ENCODE measurements around the gene PHACTR3. TPM values are rescaled to one million over a fixed set of nuclear protein-coding genes. Genes with fewer than 3 reads are reported as not detected.

PHACTR3 gene
- total and polyA plus RNA-seq, 2 experiments from 2014 or later = 0.45 to 0.61 TPM

DNA sequence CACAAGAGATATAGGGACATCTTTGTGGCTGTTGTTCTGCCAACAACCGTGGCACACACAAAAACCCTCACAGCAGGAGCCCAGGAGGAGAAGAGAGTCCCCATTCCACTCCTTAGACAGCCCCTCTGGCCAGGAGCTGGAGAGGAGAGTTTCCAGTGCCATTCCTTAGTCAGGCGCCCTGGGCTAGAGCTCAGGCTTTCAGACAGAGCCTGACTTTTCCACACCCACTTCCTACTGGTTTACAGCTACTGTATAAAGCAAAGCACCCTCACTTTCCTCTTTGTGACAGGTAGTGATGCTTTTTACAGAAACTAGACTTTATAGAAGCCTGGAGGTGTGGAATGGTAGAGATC is 183.2 kb downstream of the PHACTR3 start:
- Histone ChIP-seq H3F3A (replicated peaks; ENCODE audit: low read depth) (no peaks in the 10 kb centered on the region), H3K79me2 (replicated peaks; ENCODE audit: insufficient read depth) (no peaks in the 10 kb centered on the region), H3K4me1 (ENCODE audit: insufficient read depth) (no peaks in the 10 kb centered on the region), H2AFZ (no peak overlapping the region), H3K4me2 (no peak overlapping the region), H3K4me3 (no peak overlapping the region), H3K9me2 (ENCODE audit: insufficient read depth) (no peaks in the 10 kb centered on the region), H3K36me3 (ENCODE audit: insufficient read depth) (no peaks in the 10 kb centered on the region), H4K20me1 (replicated peaks; ENCODE audit: insufficient read depth) (no peaks in the 10 kb centered on the region), H3K27ac (ENCODE audit: low read depth) (no peak overlapping the region), H3K27me3 (ENCODE audit: insufficient read depth) (no peaks in the 10 kb centered on the region)
- H3K27me3 Mint-ChIP-seq (ENCODE audit: insufficient read depth, low read depth, poor library complexity) = peaks cover 5% of the 10 kb centered on the region
- no peak overlapping the region for H3K27ac Mint-ChIP-seq
- no peaks in the 10 kb centered on the region for H3K36me3 Mint-ChIP-seq (ENCODE audit: low read depth)
- ATAC-seq = no peak
- DNase-seq (ENCODE audit: low spot score) = no peak
- TF ChIP-seq EZH2phosphoT487 (IDR thresholded peaks at IDR 0.05; ENCODE audit: unreplicated experiment) (no peak), REST (IDR thresholded peaks at IDR 0.05; ENCODE audit: unreplicated experiment) (no peak), STAT1 (IDR thresholded peaks at IDR 0.05; ENCODE audit: unreplicated experiment) (no peak), CREB1 (CRISPR knock-in tag; IDR thresholded peaks at IDR 0.05; ENCODE audit: low read depth) (no peak)
- TF ChIP-seq, protein P1, sequence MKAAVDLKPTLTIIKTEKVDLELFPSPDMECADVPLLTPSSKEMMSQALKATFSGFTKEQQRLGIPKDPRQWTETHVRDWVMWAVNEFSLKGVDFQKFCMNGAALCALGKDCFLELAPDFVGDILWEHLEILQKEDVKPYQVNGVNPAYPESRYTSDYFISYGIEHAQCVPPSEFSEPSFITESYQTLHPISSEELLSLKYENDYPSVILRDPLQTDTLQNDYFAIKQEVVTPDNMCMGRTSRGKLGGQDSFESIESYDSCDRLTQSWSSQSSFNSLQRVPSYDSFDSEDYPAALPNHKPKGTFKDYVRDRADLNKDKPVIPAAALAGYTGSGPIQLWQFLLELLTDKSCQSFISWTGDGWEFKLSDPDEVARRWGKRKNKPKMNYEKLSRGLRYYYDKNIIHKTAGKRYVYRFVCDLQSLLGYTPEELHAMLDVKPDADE (IDR thresholded peaks at IDR 0.05) = no peak
- peaks cover 7% of the 10 kb centered on the region; the same call in 2 of the 3 replicates for H3K9me3 Mint-ChIP-seq
- peaks cover 2% of the 10 kb centered on the region; the same call in 1 of the 3 replicates for H3K4me1 Mint-ChIP-seq
- no peak overlapping the region for H3K4me3 Mint-ChIP-seq

DNA sequence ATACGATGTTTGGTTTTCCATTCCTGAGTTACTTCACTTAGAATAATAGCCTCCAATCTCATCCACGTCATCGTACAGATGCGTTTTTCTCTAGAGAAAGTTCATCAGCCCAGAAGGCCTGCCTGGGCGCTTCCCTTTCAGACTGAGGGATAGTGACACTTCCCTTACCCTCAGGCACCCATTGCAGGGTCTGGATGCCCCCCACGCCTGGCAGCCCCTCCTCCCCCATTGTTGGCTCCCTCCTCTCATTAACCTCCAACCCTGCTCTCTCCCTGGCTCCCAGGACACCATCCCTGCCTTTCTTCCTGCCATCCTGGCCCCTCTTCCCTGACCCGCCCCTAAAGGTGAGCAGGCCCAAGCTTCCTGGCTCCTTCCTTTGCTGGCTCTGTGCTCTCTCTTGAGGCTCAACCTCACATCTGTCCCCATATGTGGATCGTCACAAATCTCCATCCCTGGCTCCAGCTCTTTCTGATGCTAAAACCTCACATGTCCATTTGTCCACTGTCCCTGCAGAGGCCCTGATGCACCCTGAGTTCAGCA is 183.9 kb downstream of the PHACTR3 start:
- ATAC-seq (no peak), DNase-seq (ENCODE audit: low spot score) (no peak)
- H2AFZ ChIP-seq = no peak overlapping the region
- no peak overlapping the region for H3K27ac ChIP-seq (ENCODE audit: low read depth)
- no peaks in the 10 kb centered on the region for H3K4me1 ChIP-seq (ENCODE audit: insufficient read depth)
- Mint-ChIP-seq H3K27me3 (ENCODE audit: insufficient read depth, low read depth, poor library complexity) (peaks cover 5% of the 10 kb centered on the region), H3K9me3 (peaks cover 10% of the 10 kb centered on the region), H3K27ac (no peak overlapping the region), H3K36me3 (ENCODE audit: low read depth) (no peaks in the 10 kb centered on the region), H3K4me3 (no peak overlapping the region), H3K4me1 (peaks cover 2% of the 10 kb centered on the region; the same call in 1 of the 3 replicates)
- no peaks in the 10 kb centered on the region for H3F3A ChIP-seq (replicated peaks; ENCODE audit: low read depth)
- no peaks in the 10 kb centered on the region for H3K9me2 ChIP-seq (ENCODE audit: insufficient read depth)
- H3K79me2 ChIP-seq (replicated peaks; ENCODE audit: insufficient read depth) = no peaks in the 10 kb centered on the region
- H4K20me1 ChIP-seq (replicated peaks; ENCODE audit: insufficient read depth) = no peaks in the 10 kb centered on the region
- H3K4me2 ChIP-seq = no peak overlapping the region
- no peaks in the 10 kb centered on the region for H3K36me3 ChIP-seq (ENCODE audit: insufficient read depth)
- no peak overlapping the region for H3K4me3 ChIP-seq
- no peaks in the 10 kb centered on the region for H3K27me3 ChIP-seq (ENCODE audit: insufficient read depth)
- TF ChIP-seq REST (IDR thresholded peaks at IDR 0.05; ENCODE audit: unreplicated experiment) = no peak
- TF ChIP-seq JUNB (IDR thresholded peaks at IDR 0.05; ENCODE audit: unreplicated experiment) = no peak
- no peak for TF ChIP-seq ZNF331 (CRISPR knock-in tag; IDR thresholded peaks at IDR 0.05; ENCODE audit: low read depth)
- no peak for TF ChIP-seq EZH2phosphoT487 (IDR thresholded peaks at IDR 0.05; ENCODE audit: unreplicated experiment)
- TF ChIP-seq, protein P1 (IDR thresholded peaks at IDR 0.05) = no peak
- no peak for TF ChIP-seq STAT1 (IDR thresholded peaks at IDR 0.05; ENCODE audit: unreplicated experiment)
- TF ChIP-seq, protein P2, sequence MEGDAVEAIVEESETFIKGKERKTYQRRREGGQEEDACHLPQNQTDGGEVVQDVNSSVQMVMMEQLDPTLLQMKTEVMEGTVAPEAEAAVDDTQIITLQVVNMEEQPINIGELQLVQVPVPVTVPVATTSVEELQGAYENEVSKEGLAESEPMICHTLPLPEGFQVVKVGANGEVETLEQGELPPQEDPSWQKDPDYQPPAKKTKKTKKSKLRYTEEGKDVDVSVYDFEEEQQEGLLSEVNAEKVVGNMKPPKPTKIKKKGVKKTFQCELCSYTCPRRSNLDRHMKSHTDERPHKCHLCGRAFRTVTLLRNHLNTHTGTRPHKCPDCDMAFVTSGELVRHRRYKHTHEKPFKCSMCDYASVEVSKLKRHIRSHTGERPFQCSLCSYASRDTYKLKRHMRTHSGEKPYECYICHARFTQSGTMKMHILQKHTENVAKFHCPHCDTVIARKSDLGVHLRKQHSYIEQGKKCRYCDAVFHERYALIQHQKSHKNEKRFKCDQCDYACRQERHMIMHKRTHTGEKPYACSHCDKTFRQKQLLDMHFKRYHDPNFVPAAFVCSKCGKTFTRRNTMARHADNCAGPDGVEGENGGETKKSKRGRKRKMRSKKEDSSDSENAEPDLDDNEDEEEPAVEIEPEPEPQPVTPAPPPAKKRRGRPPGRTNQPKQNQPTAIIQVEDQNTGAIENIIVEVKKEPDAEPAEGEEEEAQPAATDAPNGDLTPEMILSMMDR (conservative IDR thresholded peaks at IDR 0.05; ENCODE audit: low read depth in 2 of 2) = no peak
